Suprapubic skin (tissue), 4 donors: ENCODE measurements around the gene EARS2.

ENCODE experiments used
- CTCF ChIP-seq, 2 donors: fragments of 200-600 bp in 1 of 2; fragments of 450-650 bp in 1 of 2; sonication (generic) in 1 of 2; IDR thresholded peaks; one replicate each; pipeline ENCODE4 v1.5.1; 2016 to 2019; ENCODE audit warnings: antibody characterized with exemption in 2 of 2, mild to moderate bottlenecking in 1 of 2, moderate library complexity in 1 of 2
- EP300 ChIP-seq: sonication (generic); formaldehyde crosslinking; IDR thresholded peaks from one replicate; pipeline ENCODE4 v1.6.1; 2017; ENCODE audit warnings: antibody characterized with exemption
- POLR2AphosphoS5 ChIP-seq, 3 donors: sonication (generic); formaldehyde crosslinking; IDR thresholded peaks; one replicate each; pipeline ENCODE4 v1.6.1; 2017; ENCODE audit warnings: antibody characterized with exemption in 3 of 3

- no peak for TF ChIP-seq CTCF (IDR thresholded peaks at IDR 0.05)
- TF ChIP-seq POLR2AphosphoS5 (IDR thresholded peaks at IDR 0.05): no peak
- no peak for TF ChIP-seq EP300
These were observed 18.3 kb downstream of the EARS2 start for GRCh38 chr16:23538919-23539278.
